Vagina (tissue), 2 donors: ENCODE measurements around the gene NUDT16L1.

ENCODE experiments used
- CTCF ChIP-seq, 3 experiments: fragments of 450-650 bp in 2 of 3; fragments of 200-600 bp in 1 of 3; sonication (generic) in 1 of 3; IDR thresholded peaks; one replicate each; pipeline ENCODE4 v1.5.1; 2017 to 2019; ENCODE audit warnings: antibody characterized with exemption in 3 of 3, mild to moderate bottlenecking in 2 of 3, moderate library complexity in 2 of 3
- POLR2A ChIP-seq, 2 donors: fragments of 450-650 bp; IDR thresholded peaks; one replicate each; pipeline ENCODE4 v1.6.1; 2017; ENCODE audit warnings: antibody characterized with exemption in 2 of 2, mild to moderate bottlenecking in 2 of 2, moderate library complexity in 2 of 2

DNA sequence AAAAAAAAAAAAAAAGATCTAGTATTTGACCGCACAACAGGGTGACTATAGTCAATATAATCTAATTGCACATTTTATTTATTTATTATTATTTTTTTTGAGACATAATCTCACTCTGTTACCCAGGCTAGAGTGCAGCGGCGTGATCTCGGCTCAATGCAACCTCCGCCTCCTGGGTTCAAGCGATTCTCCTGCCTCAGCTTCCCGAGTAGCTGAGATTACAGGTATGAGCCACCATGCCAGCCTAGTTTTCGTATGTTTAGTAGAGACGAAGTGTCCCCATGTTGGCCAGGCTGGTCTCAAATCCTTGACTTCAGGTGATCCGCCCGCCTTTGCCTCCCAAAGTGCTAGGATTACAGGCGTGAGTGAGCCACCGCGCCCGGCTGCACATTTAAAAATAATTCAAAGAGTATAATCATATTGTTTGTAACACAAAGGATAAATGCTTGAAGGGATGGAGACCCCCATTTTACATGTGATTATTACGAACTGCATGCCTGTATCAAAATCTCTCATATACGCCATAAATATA lies 39.9 kb downstream of the NUDT16L1 start:
- TF ChIP-seq POLR2A (IDR thresholded peaks at IDR 0.05) (no peak), CTCF (IDR thresholded peaks at IDR 0.05) (no peak)
